GM23338 (cell line): ENCODE results near the gene TBX19. TPM values are rescaled to one million over a fixed set of nuclear protein-coding genes. Genes with fewer than 3 reads are reported as not detected.

Experiments used
- ATAC-seq: fragments of 200-7000 bp; cut with Tn5 transposase; 3 replicates; pipeline ENCODE4 v1.9.1; 2020
- DNase-seq: peaks from one replicate; pipeline ENCODE4 v3.0.0-alpha.2; 2015; ENCODE audit warnings: low spot score
- H2AFZ ChIP-seq: fragments of 200-600 bp; sonication (generic); 2 replicates; pipeline ENCODE4 v1.8.0; 2016; ENCODE audit warnings: antibody characterized with exemption, mild to moderate bottlenecking, moderate library complexity
- H3F3A ChIP-seq: fragments of 200-600 bp; sonication (generic); replicated peaks from 2 replicates; pipeline ENCODE4 v1.8.0; 2017; ENCODE audit warnings: antibody characterized with exemption, mixed run types, low read depth
- H3K27ac ChIP-seq: fragments of 200-600 bp; sonication (generic); 2 replicates; pipeline ENCODE4 v1.6.1; 2016; ENCODE audit warnings: low read depth
- H3K27me3 ChIP-seq: fragments of 200-600 bp; sonication (generic); 2 replicates; pipeline ENCODE4 v1.8.0; 2016; ENCODE audit warnings: mild to moderate bottlenecking, mixed run types, moderate library complexity; ENCODE audit not compliant: insufficient read depth
- H3K36me3 ChIP-seq: fragments of 200-600 bp; sonication (generic); 2 replicates; pipeline ENCODE4 v1.8.0; 2016; ENCODE audit warnings: mild to moderate bottlenecking; ENCODE audit not compliant: insufficient read depth
- H3K4me1 ChIP-seq: fragments of 200-600 bp; sonication (generic); 2 replicates; pipeline ENCODE4 v1.8.0; 2016; ENCODE audit warnings: mild to moderate bottlenecking, moderate library complexity; ENCODE audit not compliant: insufficient read depth
- H3K4me2 ChIP-seq: fragments of 200-600 bp; sonication (generic); 2 replicates; pipeline ENCODE4 v1.7.1; 2017; ENCODE audit warnings: mixed run types
- H3K4me3 ChIP-seq: fragments of 200-600 bp; sonication (generic); 2 replicates; pipeline ENCODE4 v1.6.1; 2016; ENCODE audit warnings: mixed run types
- H3K79me2 ChIP-seq: fragments of 200-600 bp; sonication (generic); replicated peaks from 2 replicates; pipeline ENCODE4 v1.8.0; 2017; ENCODE audit warnings: mild to moderate bottlenecking; ENCODE audit not compliant: insufficient read depth
- H3K9me2 ChIP-seq: fragments of 200-600 bp; sonication (generic); 2 replicates; pipeline ENCODE4 v1.8.0; 2017; ENCODE audit not compliant: insufficient read depth
- H4K20me1 ChIP-seq: fragments of 200-600 bp; sonication (generic); replicated peaks from 2 replicates; pipeline ENCODE4 v1.8.0; 2017; ENCODE audit warnings: mild to moderate bottlenecking; ENCODE audit not compliant: insufficient read depth
- H3K27ac Mint-ChIP-seq: 2 replicates; pipeline ENCODE4 v1.8.0; 2020; ENCODE audit warnings: inconsistent platforms, mild to moderate bottlenecking, moderate library complexity, mixed read lengths
- H3K27me3 Mint-ChIP-seq: 3 replicates; pipeline ENCODE4 v1.8.0; 2022; ENCODE audit warnings: low read depth, mild to moderate bottlenecking, moderate library complexity, mixed read lengths, inconsistent platforms; ENCODE audit not compliant: insufficient read depth, poor library complexity
- H3K36me3 Mint-ChIP-seq: 3 replicates; pipeline ENCODE4 v1.8.0; 2021; ENCODE audit warnings: low read depth, mild to moderate bottlenecking, inconsistent platforms, moderate library complexity, mixed read lengths
- H3K4me1 Mint-ChIP-seq: 3 replicates; pipeline ENCODE4 v1.8.0; 2020; ENCODE audit warnings: mild to moderate bottlenecking, inconsistent platforms, mixed read lengths
- H3K4me3 Mint-ChIP-seq: 3 replicates; pipeline ENCODE4 v1.8.0; 2021; ENCODE audit warnings: moderate library complexity, mild to moderate bottlenecking, inconsistent platforms, mixed read lengths
- H3K9me3 Mint-ChIP-seq: 3 replicates; pipeline ENCODE4 v1.8.0; 2020; ENCODE audit warnings: moderate library complexity, mild to moderate bottlenecking, inconsistent platforms, mixed read lengths
- CREB1 ChIP-seq: fragments of 250-450 bp; sonication (Bioruptor Pico); IDR thresholded peaks from 2 replicates; pipeline ENCODE4 v1.5.0; 2020; ENCODE audit warnings: low read depth, mild to moderate bottlenecking, moderate library complexity
- CTCF ChIP-seq, 2 experiments: fragments of 200-600 bp in 1 of 2; sonication (generic) in 1 of 2; conservative IDR thresholded peaks; 2 replicates each; pipeline versions ENCODE4 v1.5.1 to v1.6.1; 2016 to 2017; ENCODE audit warnings: antibody characterized with exemption in 2 of 2, low read depth in 2 of 2, mild to moderate bottlenecking in 2 of 2, moderate library complexity in 1 of 2
- ETS1 ChIP-seq: IDR thresholded peaks from 2 replicates; pipeline ENCODE4 v1.6.1; 2016; ENCODE audit warnings: antibody characterized with exemption
- EZH2 ChIP-seq: fragments of 200-600 bp; sonication (generic); IDR thresholded peaks from one replicate; pipeline ENCODE4 v1.8.0; 2017; ENCODE audit warnings: antibody characterized with exemption, mild to moderate bottlenecking, low read depth; ENCODE audit not compliant: unreplicated experiment
- EZH2phosphoT487 ChIP-seq: fragments of 200-600 bp; sonication (generic); IDR thresholded peaks from one replicate; pipeline ENCODE4 v1.8.1; 2018; ENCODE audit warnings: antibody characterized with exemption; ENCODE audit not compliant: unreplicated experiment
- JUNB ChIP-seq: IDR thresholded peaks from one replicate; pipeline ENCODE4 v1.6.1; 2016; ENCODE audit warnings: antibody characterized with exemption; ENCODE audit not compliant: unreplicated experiment
- NANOG ChIP-seq: IDR thresholded peaks from 2 replicates; pipeline ENCODE4 v1.6.1; 2016; ENCODE audit warnings: antibody characterized with exemption, borderline replicate concordance
- POLR2AphosphoS5 ChIP-seq: IDR thresholded peaks from 2 replicates; pipeline ENCODE4 v1.6.1; 2016; ENCODE audit warnings: antibody characterized with exemption, low read depth
- REST ChIP-seq: IDR thresholded peaks from one replicate; pipeline ENCODE4 v1.6.1; 2018; ENCODE audit warnings: antibody characterized with exemption; ENCODE audit not compliant: unreplicated experiment
- STAT1 ChIP-seq: IDR thresholded peaks from one replicate; pipeline ENCODE4 v1.6.1; 2016; ENCODE audit warnings: antibody characterized with exemption; ENCODE audit not compliant: unreplicated experiment
- ZNF114 ChIP-seq: fragments of 250-450 bp; sonication (Bioruptor Pico); IDR thresholded peaks from 2 replicates; pipeline ENCODE4 v1.5.0; 2020; ENCODE audit warnings: mild to moderate bottlenecking, moderate library complexity
- ZNF331 ChIP-seq: fragments of 250-450 bp; sonication (Bioruptor Pico); IDR thresholded peaks from 2 replicates; pipeline ENCODE4 v1.5.0; 2020; ENCODE audit warnings: low read depth, mild to moderate bottlenecking, moderate library complexity
- ZNF462 ChIP-seq: fragments of 250-450 bp; sonication (Bioruptor Pico); IDR thresholded peaks from 2 replicates; pipeline ENCODE4 v1.5.0; 2020; ENCODE audit warnings: mild to moderate bottlenecking, moderate library complexity
- polyA plus RNA-seq: library from polyadenylated mRNA; unstranded; fragments of >200 nt; fragmentation: Nextera tagmentation; extraction: Ambion mirVana; gene quantifications from 2 replicates; pipeline ENCODE4 v1.2.1, GENCODE V29; 2016
- total RNA-seq: library from RNA; depleted of rRNA; stranded (reverse); fragments of >200 nt; shearing (Covaris generic); gene quantifications from 2 replicates; pipeline ENCODE4 v1.2.3, GENCODE V29; 2014

TBX19 gene
- total and polyA plus RNA-seq, 2 experiments from 2014 or later: 0.76 to 1.1 TPM

- no peak for TF ChIP-seq ETS1
- TF ChIP-seq EZH2: no peak
- TF ChIP-seq NANOG: no peak
- no peak for TF ChIP-seq CTCF (conservative IDR thresholded peaks at IDR 0.05; ENCODE audit: low read depth in 2 of 2)
- TF ChIP-seq REST: no peak
- no peak for TF ChIP-seq STAT1
- no peak for TF ChIP-seq ZNF114
- no peak for TF ChIP-seq JUNB
- no peak for TF ChIP-seq ZNF331 (CRISPR knock-in tag)
- no peak for TF ChIP-seq CREB1 (CRISPR knock-in tag)
- TF ChIP-seq POLR2AphosphoS5: no peak
- TF ChIP-seq ZNF462 (CRISPR knock-in tag): no peak
- TF ChIP-seq EZH2phosphoT487: no peak
- Histone ChIP-seq H3K9me2 (peaks cover 6% of the 10 kb centered on the region; the same call in 1 of the 2 replicates), H3K27ac (no peak overlapping the region), H3K36me3 (no peaks in the 10 kb centered on the region; the same call in 1 of the 2 replicates), H3F3A (no peaks in the 10 kb centered on the region), H3K4me1 (peaks cover 18% of the 10 kb centered on the region), H3K4me2 (no peak overlapping the region), H2AFZ (no peak overlapping the region), H3K4me3 (no peak overlapping the region), H3K79me2 (no peaks in the 10 kb centered on the region), H4K20me1 (no peaks in the 10 kb centered on the region), H3K27me3 (no peaks in the 10 kb centered on the region)
- no peak overlapping the region for H3K4me3 Mint-ChIP-seq
- no peak for ATAC-seq
- H3K27ac Mint-ChIP-seq: no peak overlapping the region
- no peak for DNase-seq
- H3K27me3 Mint-ChIP-seq: peaks cover 4% of the 10 kb centered on the region
- peaks cover 22% of the 10 kb centered on the region for H3K4me1 Mint-ChIP-seq
- H3K36me3 Mint-ChIP-seq: 0 out of 3 replicates have a peak, but pooled peaks cover 3% of the 10 kb centered on the region
- H3K9me3 Mint-ChIP-seq: no peaks in the 10 kb centered on the region
These were observed 54.8 kb downstream of the TBX19 start for GRCh38 chr1:168335500-168335899.
